GM06990 (cell line): ENCODE results near the gene PPOX.

ENCODE experiments used
- DNase-seq: peaks from one replicate; pipeline ENCODE4 v3.0.0-alpha.2; 2011; ENCODE audit not compliant: insufficient read length; ENCODE audit errors: extremely low read depth
- H3K27me3 ChIP-seq: replicated peaks from 2 replicates; pipeline ENCODE4 v1.6.0; 2011; ENCODE audit warnings: low read length; ENCODE audit not compliant: control insufficient read depth, insufficient read depth
- H3K36me3 ChIP-seq: 2 replicates; pipeline ENCODE4 v1.5.1; 2011; ENCODE audit warnings: low read length; ENCODE audit not compliant: control insufficient read depth, insufficient read depth
- H3K4me3 ChIP-seq: replicated peaks from 2 replicates; pipeline ENCODE4 v1.5.1; 2011; ENCODE audit warnings: low read depth, mild to moderate bottlenecking, control low read depth, low read length
- TF ChIP-seq, protein P1 (sequence below): IDR thresholded peaks from 2 replicates; pipeline ENCODE4 v1.5.1; 2011; ENCODE audit warnings: low read length, control low read depth, mild to moderate bottlenecking, inconsistent platforms; ENCODE audit not compliant: insufficient read depth, poor library complexity, severe bottlenecking

Gene PPOX

DNA sequence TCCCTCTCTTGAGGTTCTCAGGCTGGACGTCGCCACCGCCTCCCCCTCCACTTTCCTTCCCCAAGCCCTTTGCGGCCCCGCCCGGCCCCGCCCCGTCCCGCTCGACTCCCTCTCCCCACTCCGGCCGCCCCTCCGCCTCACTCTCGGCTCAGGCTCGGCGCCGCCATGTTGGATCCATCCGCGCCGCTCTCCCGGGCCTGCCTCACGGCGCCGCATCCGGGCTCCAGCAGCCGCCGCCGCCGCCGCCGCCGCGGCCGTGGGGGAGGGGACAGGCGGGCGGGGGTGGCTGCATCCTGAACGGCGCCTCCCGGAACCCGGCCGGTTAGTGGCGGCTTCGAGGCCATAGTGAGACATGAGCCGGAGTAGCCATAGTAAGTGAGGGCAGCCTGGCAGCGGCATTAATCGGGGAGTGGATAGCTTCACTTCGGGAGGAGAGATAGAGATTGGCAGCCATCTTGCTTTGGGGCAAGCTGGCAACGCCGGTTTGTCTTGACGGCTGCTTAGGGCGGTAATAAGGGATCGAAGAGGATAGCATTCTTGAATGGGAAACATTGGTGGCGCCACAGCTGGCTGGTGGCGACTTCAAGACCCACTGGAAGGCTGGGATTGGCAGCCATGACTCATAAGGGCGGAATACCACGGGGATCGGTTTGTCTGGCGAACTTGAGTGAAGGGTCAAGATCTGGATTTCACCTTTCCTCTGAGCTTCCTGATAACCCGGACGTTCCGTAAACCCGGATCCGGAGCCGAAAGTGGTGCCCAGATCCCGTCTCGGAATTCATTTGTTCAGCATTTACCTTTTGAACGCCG lies 33.6 kb upstream of the PPOX start, which contains the start of gene DEDD:
TSS of gene DEDD (minus strand) at position 258 of the 810 bp plus-strand sequence. CDS start 8,205 bp downstream, outside the sequence.
- H3K36me3 ChIP-seq, result peaks cover 2% of the 10 kb centered on the region
- H3K4me3 ChIP-seq, result peak within 1 kb of the TSS; percentile 91
- TF ChIP-seq, protein P1, sequence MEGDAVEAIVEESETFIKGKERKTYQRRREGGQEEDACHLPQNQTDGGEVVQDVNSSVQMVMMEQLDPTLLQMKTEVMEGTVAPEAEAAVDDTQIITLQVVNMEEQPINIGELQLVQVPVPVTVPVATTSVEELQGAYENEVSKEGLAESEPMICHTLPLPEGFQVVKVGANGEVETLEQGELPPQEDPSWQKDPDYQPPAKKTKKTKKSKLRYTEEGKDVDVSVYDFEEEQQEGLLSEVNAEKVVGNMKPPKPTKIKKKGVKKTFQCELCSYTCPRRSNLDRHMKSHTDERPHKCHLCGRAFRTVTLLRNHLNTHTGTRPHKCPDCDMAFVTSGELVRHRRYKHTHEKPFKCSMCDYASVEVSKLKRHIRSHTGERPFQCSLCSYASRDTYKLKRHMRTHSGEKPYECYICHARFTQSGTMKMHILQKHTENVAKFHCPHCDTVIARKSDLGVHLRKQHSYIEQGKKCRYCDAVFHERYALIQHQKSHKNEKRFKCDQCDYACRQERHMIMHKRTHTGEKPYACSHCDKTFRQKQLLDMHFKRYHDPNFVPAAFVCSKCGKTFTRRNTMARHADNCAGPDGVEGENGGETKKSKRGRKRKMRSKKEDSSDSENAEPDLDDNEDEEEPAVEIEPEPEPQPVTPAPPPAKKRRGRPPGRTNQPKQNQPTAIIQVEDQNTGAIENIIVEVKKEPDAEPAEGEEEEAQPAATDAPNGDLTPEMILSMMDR, result no peak
- no peaks in the 10 kb centered on the region for H3K27me3 ChIP-seq
- DNase-seq, result peak; percentile 91

- Histone ChIP-seq H3K36me3 (peaks cover 2% of the 10 kb centered on the region), H3K4me3 (peak overlapping the region; percentile 91), H3K27me3 (no peaks in the 10 kb centered on the region)
- TF ChIP-seq, protein P1, result no peak
- no peak for DNase-seq
These were observed 32.9 kb upstream of the PPOX start for GRCh38 chr1:161133220-161133740.

DNA sequence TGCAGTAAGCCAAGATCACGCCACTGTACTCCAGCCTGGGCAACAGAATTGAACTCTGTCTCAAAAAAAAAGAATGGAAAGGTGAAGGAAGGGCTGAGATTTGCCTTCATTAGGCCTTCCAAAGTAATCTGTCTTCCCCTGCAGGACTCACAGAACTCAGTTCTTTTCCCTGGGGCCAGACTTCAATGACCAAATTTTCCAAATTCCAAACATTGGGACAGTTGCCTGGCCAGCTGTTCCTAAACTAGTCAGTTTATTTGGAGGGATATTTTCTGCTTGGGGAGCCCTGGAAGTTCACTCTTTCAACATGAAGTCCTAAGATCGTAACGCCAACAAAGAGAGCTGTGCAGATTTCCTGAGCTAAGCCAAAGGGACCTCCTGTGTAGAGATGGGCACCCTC lies 28.3 kb upstream of the PPOX start:
- no peak overlapping the region for H3K4me3 ChIP-seq
- TF ChIP-seq, protein P1, result no peak
- H3K27me3 ChIP-seq, result no peaks in the 10 kb centered on the region
- no peaks in the 10 kb centered on the region; the same call in 1 of the 2 replicates for H3K36me3 ChIP-seq
- no peak for DNase-seq

- TF ChIP-seq, protein P1, result no peak
- no peak for DNase-seq
- no peak overlapping the region for H3K4me3 ChIP-seq
These were observed 27.8 kb upstream of the PPOX start for GRCh38 chr1:161138431-161138830.

DNA sequence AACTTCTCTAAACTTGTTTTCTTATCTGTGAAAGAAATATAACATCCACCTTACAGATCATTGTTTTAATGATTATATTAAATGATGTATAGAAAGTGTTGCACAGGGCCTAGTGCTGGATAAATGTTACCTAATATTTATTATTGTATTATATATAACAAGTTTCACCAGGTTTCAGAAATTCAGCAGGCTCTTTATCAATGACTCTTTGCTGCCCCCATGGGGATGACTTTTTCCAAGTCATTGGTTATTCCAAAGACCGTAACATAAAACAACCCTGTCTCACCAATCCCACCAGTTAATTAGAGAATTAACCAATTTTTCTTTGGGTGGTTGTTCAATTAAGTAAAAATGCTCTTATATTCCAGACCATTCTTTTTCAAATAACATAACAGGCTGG lies 26.5 kb upstream of the PPOX start:
- TF ChIP-seq, protein P1, result peak; percentile 48
- H3K4me3 ChIP-seq, result no peak overlapping the region
- no peaks in the 10 kb centered on the region for H3K27me3 ChIP-seq
- H3K36me3 ChIP-seq, result no peaks in the 10 kb centered on the region; the same call in 1 of the 2 replicates
- DNase-seq, result no peak

More at GRCh38 chr1:161138431-161138830, 27.8 kb upstream of the PPOX start:
- Histone ChIP-seq H3K27me3 (no peaks in the 10 kb centered on the region), H3K36me3 (no peaks in the 10 kb centered on the region; the same call in 1 of the 2 replicates)
